Activated naive CD4-positive, alpha-beta T cell treated with Interleukin-2 at 50 U/mL for 16 hours (primary cell): Measurements from ENCODE around the gene AFF3.
A peak's percentile ranks its signal among the peaks of the same experiment; 100 is the strongest.
"Not testable (repeated sequence)": the region's sequence is repeated elsewhere in the genome, so short reads cannot be mapped to it uniquely, and the experiment has no call there.

Experiments
- DNase-seq: peaks from one replicate; pipeline ENCODE4 v3.0.0-alpha.2; 2020

Gene AFF3

GRCh38 chr2:100107440-100107839 lies 35.0 kb downstream of the AFF3 start:
- no peak for DNase-seq

GRCh38 chr2:100106460-100106859 lies 35.9 kb downstream of the AFF3 start:
- DNase-seq = no peak

DNA sequence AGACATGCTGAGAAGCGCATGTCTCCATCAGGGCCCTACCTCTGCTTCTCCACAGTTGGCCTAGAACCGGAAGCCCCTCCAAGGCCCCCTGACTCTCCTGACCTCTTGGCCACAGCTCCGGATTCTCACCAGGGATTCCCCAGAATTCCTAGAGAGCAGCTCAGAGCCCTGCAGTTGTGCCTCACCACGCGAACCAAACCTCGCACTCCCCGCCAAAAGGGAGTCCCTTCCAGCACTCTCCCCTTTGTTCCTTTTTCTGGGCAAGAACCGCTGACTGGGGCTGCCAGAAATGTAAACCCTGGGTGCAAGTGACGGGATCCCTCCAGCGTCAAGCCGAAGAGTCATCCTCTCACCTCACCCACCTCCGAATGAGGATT lies 36.7 kb downstream of the AFF3 start:
- no peak for DNase-seq

DNA sequence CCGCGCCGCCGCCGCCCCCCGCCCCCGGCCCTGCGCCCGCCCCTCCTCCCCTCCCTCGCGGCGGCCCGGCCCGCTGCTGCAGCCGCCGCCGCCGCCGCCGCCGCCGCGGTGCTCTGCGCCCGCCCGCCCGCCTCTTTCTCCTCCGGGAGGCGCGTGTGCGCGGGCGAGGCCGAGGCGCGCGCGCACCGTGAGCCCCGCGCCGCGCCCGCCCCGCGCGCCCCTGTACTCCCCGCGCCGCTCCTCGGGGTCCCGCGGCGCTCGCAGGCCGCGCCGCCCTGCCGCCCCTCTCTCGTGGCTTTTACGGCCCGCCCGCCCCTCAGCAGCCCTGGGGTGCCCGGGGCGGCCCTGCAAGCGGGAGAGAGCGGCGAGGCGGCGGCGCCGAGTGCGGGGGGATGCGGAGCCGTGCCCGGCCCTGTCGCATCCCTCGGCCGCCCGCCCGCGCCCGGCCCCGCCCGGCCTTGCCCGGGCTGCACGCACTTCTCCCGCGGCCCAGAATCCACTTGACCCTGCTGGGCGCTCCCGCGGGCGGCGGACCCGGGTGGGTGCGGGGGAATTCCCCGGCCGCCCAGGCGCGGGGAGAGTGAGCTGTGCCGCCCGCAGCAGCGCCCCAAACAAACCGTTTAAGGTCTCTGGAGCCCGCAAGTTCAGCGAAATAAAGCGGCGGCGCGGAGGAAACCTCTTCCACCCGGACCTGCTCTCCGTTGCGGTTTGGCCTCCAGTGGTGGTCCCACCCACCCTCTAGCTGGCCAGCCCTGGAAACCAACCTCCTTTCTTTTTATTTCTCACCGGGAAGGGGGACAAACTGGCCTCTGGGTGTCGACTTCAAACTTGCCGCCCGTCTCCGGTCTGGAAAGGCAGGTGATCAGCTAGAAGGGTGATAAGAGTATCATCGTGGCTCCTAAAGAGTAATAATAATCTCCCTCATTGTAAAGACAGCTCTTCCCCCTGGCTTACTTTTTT lies 37.4 kb downstream of the AFF3 start:
- DNase-seq = peak; percentile 8

- not testable (repeated sequence) for DNase-seq
Measured at GRCh38 chr2:100104265-100104664, 38.1 kb downstream of the AFF3 start.

- DNase-seq = not testable (repeated sequence)
Measured at GRCh38 chr2:100103527-100104252, 38.7 kb downstream of the AFF3 start.

GRCh38 chr2:100102466-100103180 lies 39.8 kb downstream of the AFF3 start:
- DNase-seq = not testable (repeated sequence)

GRCh38 chr2:100098855-100099254 lies 43.5 kb downstream of the AFF3 start:
- DNase-seq = not testable (repeated sequence)

GRCh38 chr2:100097611-100098294 lies 44.6 kb downstream of the AFF3 start:
- DNase-seq = not testable (repeated sequence)

DNA sequence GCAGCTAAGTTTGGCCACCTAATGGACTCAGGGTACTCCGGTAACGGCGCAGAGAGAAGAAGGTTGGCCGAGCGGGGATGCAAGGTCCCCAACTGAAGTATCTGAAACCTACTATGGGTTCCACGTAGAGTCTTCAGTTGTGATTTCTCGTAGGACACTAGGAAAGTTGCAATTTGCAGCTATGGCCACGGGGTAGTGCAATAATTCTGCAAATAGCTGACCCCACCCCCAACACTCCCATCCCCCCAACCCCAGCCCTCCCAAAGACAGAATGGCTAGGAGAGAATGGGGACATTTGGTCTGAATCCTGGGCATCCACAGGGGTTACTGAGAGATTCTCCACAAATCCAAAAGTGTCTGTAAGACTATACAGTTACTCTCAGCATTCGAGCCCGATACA lies 46.5 kb downstream of the AFF3 start:
- DNase-seq = not testable (repeated sequence)

DNA sequence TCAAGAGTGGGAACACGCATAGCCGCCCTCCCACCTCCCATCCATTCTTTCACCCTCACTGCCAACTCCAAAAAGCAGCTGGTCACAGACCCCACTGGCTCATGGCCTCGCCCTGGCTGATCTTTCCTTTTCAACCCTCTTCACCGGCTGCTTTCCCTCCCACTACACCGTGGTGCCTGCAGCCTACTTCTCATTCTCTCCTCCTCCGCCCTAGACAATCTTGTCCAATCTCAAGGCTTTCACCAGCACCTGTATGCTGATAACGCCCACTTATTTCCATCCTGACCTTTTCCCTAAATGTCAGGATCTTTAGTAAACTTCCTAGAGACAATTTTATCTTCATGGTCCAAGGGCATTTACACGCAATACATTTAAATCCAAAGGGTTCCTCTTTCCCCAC lies 50.6 kb downstream of the AFF3 start:
- DNase-seq = not testable (repeated sequence)

GRCh38 chr2:100085744-100086143 lies 56.6 kb downstream of the AFF3 start:
- DNase-seq = not testable (repeated sequence)

- DNase-seq = not testable (repeated sequence)
Measured at GRCh38 chr2:100083421-100084216, 58.8 kb downstream of the AFF3 start.

DNA sequence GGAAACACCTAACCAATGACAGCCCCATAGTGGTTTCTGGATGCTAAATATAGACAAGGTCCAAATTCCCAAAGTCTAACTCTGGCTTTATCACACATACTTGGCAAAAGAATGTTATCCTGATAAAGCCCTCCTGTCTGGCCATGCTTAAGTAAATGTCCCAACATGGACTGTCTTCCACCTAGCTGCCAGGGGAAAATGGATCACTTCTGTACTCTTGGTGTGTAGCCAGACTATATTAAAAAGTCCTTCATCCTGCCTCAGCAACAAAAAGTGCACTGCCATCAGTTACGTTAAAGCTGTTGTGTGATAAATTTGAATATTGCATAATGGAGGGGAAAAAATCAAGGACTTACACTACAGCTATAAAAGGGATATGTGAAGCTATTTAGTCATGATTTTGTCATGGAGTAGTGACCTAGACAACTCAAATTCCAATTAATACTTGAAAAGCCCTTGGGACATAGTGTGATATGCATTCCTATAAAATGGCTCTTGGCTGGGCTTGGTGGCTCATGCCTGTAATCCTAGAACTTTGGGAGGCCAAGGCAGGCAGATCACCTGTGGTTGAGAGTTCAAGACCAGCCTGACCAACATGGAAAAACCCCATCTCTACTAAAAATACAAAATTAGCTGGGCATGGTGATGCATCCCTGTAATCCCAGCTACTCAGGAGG lies 60.0 kb downstream of the AFF3 start:
- DNase-seq = not testable (repeated sequence)

GRCh38 chr2:100077935-100078334 lies 64.5 kb downstream of the AFF3 start:
- no peak for DNase-seq

DNA sequence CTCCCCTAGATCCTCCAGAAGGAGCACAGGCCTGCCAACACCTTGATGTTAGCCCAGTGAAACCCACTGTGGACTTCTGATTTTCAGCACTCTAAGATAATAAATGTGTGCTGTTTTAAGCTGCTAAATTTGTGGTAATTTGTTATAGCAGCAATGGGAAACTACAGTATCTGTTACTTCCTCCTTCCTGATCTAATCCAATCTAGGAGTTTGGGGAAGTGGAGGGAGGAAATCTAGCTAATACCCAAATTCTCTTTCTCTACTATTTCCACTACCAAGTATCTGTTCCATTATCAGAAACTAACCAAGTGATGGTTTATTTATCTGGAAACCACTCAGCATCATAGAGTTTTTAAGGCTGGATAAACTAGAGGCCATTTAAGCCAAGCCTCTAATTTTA lies 64.9 kb downstream of the AFF3 start:
- no peak for DNase-seq

- no peak for DNase-seq
Measured at GRCh38 chr2:100075532-100075931, 66.9 kb downstream of the AFF3 start.

GRCh38 chr2:100073110-100073509 lies 69.3 kb downstream of the AFF3 start:
- DNase-seq = no peak

DNA sequence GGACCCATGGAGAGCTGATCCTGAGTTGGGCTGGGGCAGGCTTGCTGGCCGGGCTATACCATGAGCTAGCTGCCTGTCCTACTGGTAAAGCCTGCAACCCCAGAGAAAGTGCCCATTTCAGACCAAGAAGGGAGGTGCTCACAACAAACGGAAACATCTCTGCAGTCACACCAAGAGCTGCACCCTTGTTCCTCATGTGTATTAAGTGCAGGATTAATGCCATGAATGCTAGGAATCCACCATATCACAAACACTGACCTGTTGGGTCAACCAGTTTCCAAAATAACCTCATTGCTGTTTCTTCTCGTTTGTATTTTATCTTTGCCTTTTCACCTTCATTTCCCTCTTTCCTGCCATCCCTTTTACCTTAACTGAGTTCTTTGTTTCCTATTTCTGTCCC lies 69.9 kb downstream of the AFF3 start:
- DNase-seq = no peak

DNA sequence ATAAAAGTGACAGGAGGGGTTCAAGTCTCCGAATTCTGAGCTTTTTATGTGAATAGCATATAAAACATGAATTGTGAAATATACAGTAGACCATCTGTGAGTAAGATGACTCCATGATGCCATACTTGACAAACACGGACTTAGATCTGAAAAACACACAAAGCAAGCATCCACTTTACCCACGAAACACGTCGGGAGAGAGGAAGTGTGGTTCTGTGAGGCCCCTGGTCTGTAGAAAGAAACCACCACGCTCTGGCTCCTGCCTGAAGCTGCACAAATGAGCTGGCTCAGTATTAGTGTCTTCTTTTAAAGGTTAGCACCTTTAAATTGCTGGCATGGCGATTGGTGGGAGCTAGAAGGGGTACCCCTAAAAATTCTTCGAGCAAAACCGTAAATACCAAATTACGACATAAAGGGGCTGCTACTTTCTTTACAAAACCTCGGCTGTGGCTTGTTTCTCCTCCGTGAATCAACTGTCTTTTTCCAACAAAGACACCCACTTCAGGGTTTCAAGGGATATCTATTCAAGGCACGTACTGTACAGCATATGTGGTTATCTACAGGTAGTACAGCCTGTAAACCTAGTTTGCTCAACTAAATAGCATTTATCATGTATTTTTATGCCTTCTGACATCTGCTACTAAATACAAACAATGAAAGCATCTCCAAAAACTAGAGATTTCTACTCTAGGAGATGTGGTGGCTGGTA lies 70.9 kb downstream of the AFF3 start:
- no peak for DNase-seq

DNA sequence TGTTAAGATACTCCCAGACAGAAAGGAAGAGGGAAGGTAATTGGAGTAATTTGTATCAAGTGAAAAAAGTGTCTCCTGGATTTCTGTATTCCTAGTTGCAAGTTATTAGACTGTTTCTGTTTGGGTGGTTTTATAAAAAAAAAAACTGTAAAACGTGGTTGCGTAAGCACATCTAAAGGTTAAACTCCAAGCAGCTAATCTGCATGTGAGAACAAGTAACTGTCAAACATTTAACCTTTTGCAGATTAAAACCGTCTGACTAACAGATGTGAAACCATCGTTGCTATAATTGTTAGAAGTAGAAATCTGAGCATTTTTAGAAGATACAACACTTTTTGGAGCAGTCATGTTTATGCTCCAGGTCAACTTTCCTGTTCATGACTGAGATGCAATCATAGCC lies 72.3 kb downstream of the AFF3 start:
- DNase-seq = no peak
